A549 (cell line): Measurements from ENCODE around the gene PCGF2. TPM values are rescaled to one million over a fixed set of nuclear protein-coding genes. Genes with fewer than 3 reads are reported as not detected.

ENCODE experiments used
- ATAC-seq, 2 experiments: fragments of 200-7000 bp in 1 of 2; fragments of >200 bp in 1 of 2; cut with Nextera tagmentation in 1 of 2; cut with Tn5 transposase in 1 of 2; 3 replicates each; pipeline versions ENCODE4 v1.8.0 to v1.9.1; 2018 to 2020; ENCODE audit warnings: mild to moderate bottlenecking in 1 of 2, moderate library complexity in 1 of 2
- CTCF ChIA-PET: fragments of 300-600 bp; sonication (Branson Sonifier 250); formaldehyde crosslinking; extraction: SDS; loops from one replicate; lab custom pipeline; 2021; ENCODE audit warnings: antibody characterized with exemption, inconsistent platforms; lab: Yijun Ruan, JAX
- POLR2A ChIA-PET: fragments of 350-600 bp; formaldehyde crosslinking; extraction: SDS; loops from one replicate; lab custom pipeline; 2021; ENCODE audit warnings: antibody characterized with exemption, inconsistent platforms; lab: Yijun Ruan, JAX
- DNase-seq, 2 experiments: peaks; one replicate each; pipeline versions ENCODE4 v3.0.0 to v3.0.0-alpha.2; 2011 to 2016; ENCODE audit warnings: low read depth in 1 of 2, low spot score in 1 of 2
- FAIRE-seq: peaks from 2 replicates; lab custom pipeline; 2011; peaks lifted over from hg19 to GRCh38; lab: Jason Lieb, UNC
- H3K27ac ChIP-seq, 2 experiments: fragments of >200 bp; sonication (Bioruptor Twin); formaldehyde crosslinking; 3 replicates each; pipeline ENCODE4 v1.5.1; 2016 to 2017
- H3K4me1 ChIP-seq: fragments of >200 bp; sonication (Bioruptor Twin); formaldehyde crosslinking; 3 replicates; pipeline ENCODE4 v1.6.1; 2016
- H3K4me2 ChIP-seq: fragments of >200 bp; sonication (Bioruptor Twin); formaldehyde crosslinking; 3 replicates; pipeline ENCODE4 v1.6.1; 2016
- H3K4me3 ChIP-seq: fragments of >200 bp; sonication (Bioruptor Twin); formaldehyde crosslinking; 3 replicates; pipeline ENCODE4 v1.5.1; 2016
- H3K9me3 ChIP-seq: fragments of >200 bp; sonication (Bioruptor Twin); formaldehyde crosslinking; 3 replicates; pipeline ENCODE4 v1.6.1; 2016
- BCL3 ChIP-seq: fragments of >200 bp; sonication (Bioruptor Twin); formaldehyde crosslinking; IDR thresholded peaks from 3 replicates; pipeline ENCODE4 v1.6.1; 2016
- EHMT2 ChIP-seq: fragments of 200-600 bp; sonication (generic); IDR thresholded peaks from 2 replicates; pipeline ENCODE4 v1.6.1; 2016; ENCODE audit warnings: antibody characterized with exemption, low read depth, mild to moderate bottlenecking, moderate library complexity
- ELK1 ChIP-seq: fragments of 150-350 bp; IDR thresholded peaks from 2 replicates; pipeline ENCODE4 v1.6.1; 2014; ENCODE audit warnings: low read depth, mild to moderate bottlenecking, low read length
- EP300 ChIP-seq, 2 experiments: fragments of >200 bp; sonication (Bioruptor Twin); formaldehyde crosslinking; IDR thresholded peaks; 2 replicates in 1 of 2; 3 replicates in 1 of 2; pipeline ENCODE4 v1.6.1; 2016 to 2017
- ESRRA ChIP-seq: fragments of 150-350 bp; IDR thresholded peaks from 2 replicates; pipeline ENCODE4 v1.6.1; 2014; ENCODE audit warnings: mild to moderate bottlenecking, low read length, borderline replicate concordance
- FOSB ChIP-seq: fragments of 250-450 bp; sonication (Bioruptor Pico); IDR thresholded peaks from 2 replicates; pipeline ENCODE4 v1.5.0; 2020; ENCODE audit warnings: mild to moderate bottlenecking, moderate library complexity
- FOSL2 ChIP-seq, 2 experiments: fragments of 450-650 bp in 1 of 2; fragments of >200 bp in 1 of 2; sonication (Bioruptor Twin) in 1 of 2; formaldehyde crosslinking; IDR thresholded peaks; 2 replicates each; pipeline versions ENCODE4 v1.5.0 to v1.6.1; 2016 to 2020; ENCODE audit warnings: mild to moderate bottlenecking in 1 of 2, moderate library complexity in 1 of 2
- HEYL ChIP-seq: fragments of 250-450 bp; sonication (Bioruptor Pico); IDR thresholded peaks from 2 replicates; pipeline ENCODE4 v1.8.0; 2021; ENCODE audit warnings: mild to moderate bottlenecking, moderate library complexity
- JUN ChIP-seq, 2 experiments: fragments of >200 bp; sonication (Bioruptor Twin); formaldehyde crosslinking; IDR thresholded peaks; 2 replicates in 1 of 2; 3 replicates in 1 of 2; pipeline ENCODE4 v1.6.1; 2016 to 2017
- KDM5A ChIP-seq: fragments of 200-600 bp; sonication (generic); IDR thresholded peaks from 2 replicates; pipeline ENCODE4 v1.6.1; 2016; ENCODE audit warnings: antibody characterized with exemption, mild to moderate bottlenecking
- PHF8 ChIP-seq: fragments of 200-600 bp; sonication (generic); IDR thresholded peaks from 2 replicates; pipeline ENCODE4 v1.6.1; 2016; ENCODE audit warnings: low read depth, mild to moderate bottlenecking, antibody characterized with exemption, moderate library complexity, borderline replicate concordance
- REST ChIP-seq: fragments of 200-600 bp; sonication (generic); IDR thresholded peaks from 2 replicates; pipeline ENCODE4 v1.6.1; 2016; ENCODE audit warnings: antibody characterized with exemption, mild to moderate bottlenecking, moderate library complexity
- RNF2 ChIP-seq: fragments of 200-600 bp; sonication (generic); IDR thresholded peaks from 2 replicates; pipeline ENCODE4 v1.6.1; 2016; ENCODE audit warnings: low read depth, mild to moderate bottlenecking, antibody characterized with exemption, moderate library complexity, borderline replicate concordance
- TFCP2L1 ChIP-seq: fragments of 250-450 bp; sonication (Bioruptor Pico); IDR thresholded peaks from 2 replicates; pipeline ENCODE4 v1.5.0; 2021; ENCODE audit warnings: mild to moderate bottlenecking
- ZNF302 ChIP-seq: fragments of 250-450 bp; sonication (Bioruptor Pico); IDR thresholded peaks from 2 replicates; pipeline ENCODE4 v1.9.0; 2021; ENCODE audit warnings: inconsistent platforms, mild to moderate bottlenecking, moderate library complexity
- WGBS: methylation state at CpG from one replicate; pipeline ENCODE4 v1.1.6; 2017; ENCODE audit errors: missing lambda C conversion rate; 5-methylcytosine and 5-hydroxymethylcytosine counted together
- polyA plus RNA-seq, 4 experiments: library from polyadenylated mRNA; depleted of rRNA in 3 of 4; stranded (reverse); fragments of >200 nt; fragmentation: RNase III in 1 of 4; extraction: RNeasy Plus Mini Kit Qiagen cat#74134 plus additional on column Dnase treatment in 1 of 4; gene quantifications; 2 replicates in 3 of 4; 3 replicates in 1 of 4; pipeline ENCODE4 v1.2.3, GENCODE V29; 2011 to 2017

Gene PCGF2
- polyA plus RNA-seq, 2 of the 4 experiments (the other 2 are of a cell fraction) = 19.9 to 43.6 TPM

GRCh38 chr17:38742411-38743308 is 5.5 kb downstream of the PCGF2 start:
- 85% methylated on average over 22 of the region's 22 CpGs for WGBS
- Histone ChIP-seq H3K4me3 (no peak overlapping the region), H3K27ac (no peak overlapping the region), H3K4me1 (peaks cover 36% of the 10 kb centered on the region), H3K9me3 (no peaks in the 10 kb centered on the region), H3K4me2 (no peak overlapping the region)
- POLR2A ChIA-PET = no interaction called here
- FAIRE-seq = no peak
- DNase-seq = peak in 1 of 2 experiments; percentile 51
- CTCF ChIA-PET = interaction anchor here (0.7 to 5.8 kb wide), 6 partner anchors 7 to 208 kb away, joined by 3 to 107 read pairs (median 4); partner anchors contain the start of gene CISD3
- peak in 1 of 2 experiments; percentile 11; a peak in 3 of 6 replicates for ATAC-seq
- TF ChIP-seq EHMT2 (no peak), BCL3 (no peak), ESRRA (no peak), PHF8 (no peak), EP300 (IDR thresholded peaks at IDR 0.05) (no peak), KDM5A (no peak), ZNF302 (CRISPR knock-in tag) (no peak), TFCP2L1 (CRISPR knock-in tag) (no peak), REST (no peak), HEYL (CRISPR knock-in tag) (no peak), FOSB (no peak), RNF2 (no peak), FOSL2 (IDR thresholded peaks at IDR 0.05) (no peak), FOSL2 (CRISPR knock-in tag; IDR thresholded peaks at IDR 0.05) (no peak)

- Histone ChIP-seq H3K4me1 (peaks cover 36% of the 10 kb centered on the region), H3K27ac (no peak overlapping the region), H3K4me2 (no peak overlapping the region), H3K9me3 (no peaks in the 10 kb centered on the region), H3K4me3 (no peak overlapping the region)
- ChIA-PET POLR2A (no interaction called here), CTCF (interaction anchor here (0.8 to 1.4 kb wide), 3 partner anchors 8 to 13 kb away, joined by 3 to 6 read pairs (median 4); partner anchors contain the start of gene CISD3)
- FAIRE-seq = no peak
- 74% methylated on average over 6 of the region's 7 CpGs for WGBS
- ATAC-seq = no peak; a peak in 1 of 6 replicates
- TF ChIP-seq JUN (IDR thresholded peaks at IDR 0.05) (0 out of 5 replicates have a peak, but pooled peaks of 1 of the 2 experiments have one; percentile 2), ELK1 (no peak)
- TF ChIP-seq, all 56 proteins: peak for 1
- no peak for DNase-seq
These were observed 6.2 kb downstream of the PCGF2 start for GRCh38 chr17:38741921-38742410.
